IPS DF 4.7 (cell line): ENCODE data around the gene NGF.

Experiments used
- DNase-seq: peaks from one replicate; pipeline ENCODE4 v3.0.0-alpha.2; 2013; ENCODE audit warnings: low spot score; ENCODE audit errors: extremely low read depth

NGF gene

GRCh38 chr1:115239148-115239422 is 99.0 kb downstream of the NGF start:
- no peak for DNase-seq

GRCh38 chr1:115238336-115239147 is 99.5 kb downstream of the NGF start:
- no peak for DNase-seq

GRCh38 chr1:115237507-115237906 is 100.5 kb downstream of the NGF start:
- DNase-seq, result no peak

GRCh38 chr1:115237023-115237422 is 101.0 kb downstream of the NGF start:
- DNase-seq, result no peak
